Hematopoietic multipotent progenitor cell treated with erythropoietin and hydrocortisone succinate and interleukin-3 and kit ligand, for 15 days (in vitro differentiated cells): ENCODE measurements around the gene CNTNAP2.
"Not testable (repeated sequence)": the region's sequence is repeated elsewhere in the genome, so short reads cannot be mapped to it uniquely, and the experiment has no call there.

Source experiments
- DNase-seq: peaks from one replicate; pipeline ENCODE4 v3.0.0-alpha.2; 2015; ENCODE audit warnings: low spot score

Gene CNTNAP2

DNA sequence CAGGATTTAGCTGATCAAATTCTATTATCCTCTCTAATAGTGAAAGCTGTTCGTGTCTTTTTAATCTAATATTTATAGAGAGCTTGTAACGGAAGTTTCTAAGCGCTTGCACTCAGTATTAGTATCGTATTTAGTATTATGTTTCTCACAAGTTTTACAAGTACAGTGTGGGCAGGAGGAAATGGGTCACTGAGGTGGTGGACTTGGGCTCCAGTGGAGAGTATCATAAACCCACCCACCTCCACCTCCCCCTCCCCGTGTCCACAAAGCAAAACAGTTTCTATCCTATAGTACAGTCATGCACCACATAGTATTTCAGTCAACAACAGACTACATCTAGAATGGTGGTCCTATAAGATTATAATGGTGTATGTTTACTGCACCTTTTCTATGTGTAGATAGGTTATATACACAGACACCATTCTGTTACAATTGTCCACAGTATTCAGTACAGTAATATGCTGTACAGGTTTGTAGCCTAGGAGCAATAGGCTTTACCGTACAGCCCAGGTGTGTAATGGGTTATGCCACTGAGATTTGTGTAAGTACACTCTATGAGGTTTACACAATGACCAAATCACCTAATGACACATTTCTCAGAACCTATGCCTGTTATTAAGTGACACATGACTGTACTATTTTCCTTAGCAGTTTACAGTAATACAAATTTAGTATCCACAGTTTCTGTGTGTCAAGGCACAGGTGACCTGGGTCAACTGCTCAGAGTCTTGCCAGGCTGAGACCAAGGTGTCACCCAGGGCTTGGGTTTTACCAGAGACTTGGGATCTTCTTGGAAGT lies 1452.7 kb downstream of the CNTNAP2 start:
- no peak for DNase-seq

DNA sequence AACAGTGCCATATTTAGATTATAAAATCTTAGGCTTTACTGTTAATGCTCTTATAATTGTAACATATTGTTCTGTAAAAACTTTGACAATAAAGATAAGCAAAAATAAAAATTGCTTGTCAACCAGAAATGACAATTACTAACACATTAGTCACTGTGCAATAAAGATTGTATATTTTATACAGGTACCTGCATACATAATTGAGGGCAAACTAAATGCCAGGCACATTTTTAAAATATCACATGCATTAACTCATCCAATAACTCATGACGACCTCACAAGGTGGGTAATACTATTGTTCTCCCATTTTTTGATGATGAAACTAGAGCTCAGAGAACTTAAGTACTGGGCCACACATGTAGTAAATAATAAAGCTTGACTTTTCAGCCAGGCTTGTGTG lies 1453.8 kb downstream of the CNTNAP2 start:
- no peak for DNase-seq

DNA sequence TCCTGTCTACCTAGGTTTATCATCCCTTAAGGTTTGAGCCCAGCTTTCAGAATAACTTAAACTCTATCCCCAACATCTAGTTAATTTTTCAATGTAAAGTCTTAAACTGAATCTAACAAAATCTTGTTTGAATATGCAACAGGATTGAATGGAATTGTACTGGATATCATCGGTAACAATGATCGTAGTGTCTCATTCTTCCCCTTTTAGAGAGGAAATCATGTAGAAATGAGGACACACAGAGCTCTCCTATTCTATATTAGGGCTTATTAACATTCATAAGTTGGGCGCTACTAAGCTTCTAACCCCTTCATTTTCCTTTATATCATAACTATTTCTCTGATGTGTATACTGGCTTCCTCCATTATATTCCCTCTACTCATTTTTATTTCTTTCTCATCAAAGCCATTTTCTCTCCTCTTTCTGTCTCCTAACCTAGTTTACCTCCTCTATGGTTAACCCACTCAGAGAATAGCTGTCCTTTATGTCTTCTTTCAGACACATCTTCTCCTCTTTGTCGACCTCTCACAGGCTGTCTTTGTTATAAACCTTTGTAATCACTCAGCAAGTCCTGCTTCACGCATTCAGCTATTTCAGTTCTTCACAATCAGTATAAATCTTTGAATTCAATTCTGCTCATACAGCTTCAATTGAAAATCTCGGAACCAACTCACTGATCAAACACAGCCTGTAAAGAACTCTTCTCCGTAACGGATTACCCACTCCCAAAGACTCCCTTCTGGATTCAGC lies 1455.0 kb downstream of the CNTNAP2 start:
- DNase-seq, result no peak

DNA sequence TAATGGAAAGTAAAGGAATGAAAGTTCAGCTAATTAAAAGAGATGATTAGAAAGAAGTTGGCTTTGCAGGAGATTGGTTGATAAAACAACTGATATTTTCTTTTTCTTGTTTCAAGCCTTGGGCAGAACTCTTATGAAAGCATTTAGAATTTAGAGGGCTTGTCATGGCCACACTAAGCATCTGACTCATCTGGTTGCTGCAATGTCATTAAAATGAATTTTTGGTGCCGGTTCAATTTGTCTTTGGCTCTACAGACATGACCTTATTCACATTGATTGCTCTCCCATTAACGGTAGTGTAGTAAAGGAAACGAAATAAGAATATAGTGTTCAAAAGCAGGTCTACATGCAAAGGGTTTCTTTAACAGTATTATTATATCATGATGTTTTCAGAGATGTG lies 1461.6 kb downstream of the CNTNAP2 start:
- no peak for DNase-seq

DNA sequence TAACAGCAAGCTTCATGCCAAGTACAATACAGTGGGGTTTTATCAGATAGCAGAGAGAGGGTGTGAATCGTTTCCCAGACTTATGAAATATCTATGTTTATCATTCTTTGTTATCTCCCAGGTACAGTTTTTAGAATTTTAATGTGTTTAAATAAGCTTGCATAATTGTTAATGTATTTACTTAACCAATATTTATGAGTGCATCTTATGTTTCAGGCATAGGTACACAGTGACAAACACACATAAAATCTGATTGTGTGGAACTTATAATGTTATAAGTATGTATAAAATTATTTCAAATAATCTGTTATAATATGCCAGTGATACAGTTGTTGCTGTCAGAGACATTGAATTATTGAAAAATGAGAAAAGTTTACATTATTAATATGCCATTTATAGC lies 1462.5 kb downstream of the CNTNAP2 start:
- no peak for DNase-seq

DNA sequence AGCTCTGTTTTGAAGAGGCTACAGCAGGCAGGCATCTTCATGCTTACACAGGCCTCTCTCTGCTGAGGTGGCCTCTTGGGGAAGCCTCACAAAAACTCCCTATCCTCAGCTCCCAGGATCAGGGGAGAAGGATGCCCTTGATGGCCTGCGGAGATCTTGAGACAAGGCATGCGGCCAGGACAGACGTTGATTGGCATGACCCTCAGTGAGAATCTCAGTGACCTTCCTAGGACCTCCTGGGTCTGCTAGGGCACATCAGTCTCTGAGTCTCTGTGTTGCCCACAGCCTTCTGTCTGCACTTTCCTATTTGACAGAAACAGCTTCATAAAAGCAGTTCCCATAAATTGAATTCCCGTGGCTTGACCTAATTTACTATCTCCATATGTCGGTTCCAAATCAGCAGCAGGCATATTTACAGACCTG lies 1468.2 kb downstream of the CNTNAP2 start:
- DNase-seq, result no peak

DNA sequence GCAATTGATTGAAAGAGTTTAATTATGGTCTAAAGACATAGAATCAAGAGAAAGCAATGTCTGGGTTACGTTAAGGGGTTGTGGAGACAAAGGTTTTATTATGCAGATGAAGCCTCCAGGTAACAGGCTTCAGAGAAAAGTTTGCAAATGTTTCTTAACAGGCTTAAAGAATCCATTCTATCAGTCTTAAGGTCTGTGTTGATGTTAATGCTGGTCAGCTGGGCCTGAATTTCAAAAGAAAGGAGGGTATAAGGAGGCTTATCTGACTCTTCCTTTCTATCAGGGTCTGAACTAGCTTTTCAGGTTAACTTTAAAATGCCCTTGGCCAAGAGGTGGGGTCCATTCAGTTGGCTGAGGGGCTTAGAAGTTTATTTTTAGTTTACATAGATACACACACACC lies 1469.5 kb downstream of the CNTNAP2 start:
- DNase-seq, result no peak

DNA sequence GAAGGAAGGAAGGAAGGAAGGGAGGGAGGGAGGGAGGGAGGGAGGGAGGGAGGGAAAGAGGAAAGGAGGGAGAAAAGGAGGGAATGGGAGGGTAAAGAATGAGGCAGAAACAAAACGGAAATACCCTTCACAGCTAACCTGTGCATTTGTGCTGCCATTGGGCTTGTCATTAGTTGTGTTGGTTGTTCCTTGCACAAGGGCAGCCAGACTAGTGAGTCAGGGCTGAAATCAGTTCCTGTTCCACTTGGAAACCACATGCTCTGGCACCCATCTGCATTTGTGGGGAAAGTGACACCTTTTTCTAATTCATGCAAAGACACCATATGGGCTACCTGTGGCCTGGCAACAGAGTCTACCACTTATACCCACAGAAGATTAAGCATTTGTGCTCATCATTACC lies 1469.9 kb downstream of the CNTNAP2 start:
- no peak for DNase-seq

DNA sequence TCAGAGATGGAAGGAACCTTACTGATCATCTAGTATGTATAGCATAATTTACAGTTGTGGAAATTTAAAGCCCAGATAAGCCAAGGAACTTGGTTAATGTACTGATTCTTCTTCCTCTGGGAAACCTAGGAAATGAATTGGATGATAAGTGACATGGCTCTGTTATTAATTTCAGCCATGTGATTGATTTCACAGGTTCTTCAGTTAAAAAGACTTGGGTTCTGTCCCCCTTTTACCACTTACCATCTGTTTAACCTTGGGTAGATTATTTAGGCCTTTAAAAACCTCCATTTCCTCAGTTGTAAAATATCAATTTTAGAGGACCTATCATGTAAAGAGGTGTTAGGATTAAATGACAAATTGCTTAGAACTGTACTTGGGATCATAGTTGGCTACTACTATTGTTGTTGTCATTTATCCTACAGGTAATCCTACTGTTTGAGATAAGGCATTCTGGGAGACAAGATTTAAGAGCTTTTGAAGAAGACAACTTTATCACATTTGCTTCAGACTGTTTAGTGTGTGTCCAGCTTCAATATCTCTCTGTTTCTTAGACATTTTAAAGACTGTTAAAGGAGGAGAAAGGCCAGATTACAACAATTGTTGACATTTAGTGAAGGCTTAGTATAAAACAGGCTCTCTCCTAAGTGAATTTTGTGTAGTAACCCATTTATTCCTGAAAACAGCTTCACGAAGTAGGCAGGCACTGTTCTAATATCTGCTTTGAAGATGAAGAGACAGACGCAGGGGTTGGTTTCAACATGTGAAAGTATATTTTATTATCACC lies 1476.9 kb downstream of the CNTNAP2 start:
- no peak for DNase-seq

DNA sequence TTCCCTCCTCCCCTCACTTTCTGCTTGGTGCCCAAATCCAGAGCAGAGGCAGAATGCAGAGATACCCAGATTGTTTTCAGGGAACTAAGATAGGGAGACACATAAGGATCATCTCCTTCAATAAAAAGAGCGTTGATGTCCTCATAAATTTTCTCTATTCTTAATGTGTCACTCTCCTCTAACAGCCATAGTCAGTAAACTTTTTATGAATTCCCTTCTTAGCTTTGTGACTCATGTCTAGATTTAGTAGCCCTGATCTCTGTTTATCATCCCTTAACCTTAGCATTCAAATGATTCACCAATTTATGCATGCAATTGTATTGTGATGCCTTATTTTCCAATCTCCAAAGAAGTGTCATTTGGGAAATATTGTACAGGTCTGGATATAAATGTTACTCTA lies 1478.4 kb downstream of the CNTNAP2 start:
- no peak for DNase-seq

DNA sequence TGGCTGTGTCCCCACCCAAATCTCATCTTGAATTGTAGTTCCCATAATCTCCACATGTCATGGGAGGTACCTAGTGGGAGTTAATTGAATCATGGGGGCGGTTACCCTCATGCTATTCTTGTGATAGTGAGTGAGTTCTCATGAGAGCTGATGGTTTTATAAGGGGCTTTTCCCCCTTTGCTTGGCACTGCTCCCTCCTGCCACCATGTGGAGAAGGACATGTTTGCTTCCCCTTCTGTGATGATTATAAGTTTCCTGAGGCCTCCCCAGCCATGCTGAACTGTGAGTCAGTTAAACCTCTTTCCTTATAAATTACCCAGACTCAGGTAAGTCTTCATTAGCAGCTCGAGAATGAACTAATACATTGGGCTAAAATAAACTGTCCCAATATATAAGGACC lies 1482.1 kb downstream of the CNTNAP2 start:
- DNase-seq, result not testable (repeated sequence)

DNA sequence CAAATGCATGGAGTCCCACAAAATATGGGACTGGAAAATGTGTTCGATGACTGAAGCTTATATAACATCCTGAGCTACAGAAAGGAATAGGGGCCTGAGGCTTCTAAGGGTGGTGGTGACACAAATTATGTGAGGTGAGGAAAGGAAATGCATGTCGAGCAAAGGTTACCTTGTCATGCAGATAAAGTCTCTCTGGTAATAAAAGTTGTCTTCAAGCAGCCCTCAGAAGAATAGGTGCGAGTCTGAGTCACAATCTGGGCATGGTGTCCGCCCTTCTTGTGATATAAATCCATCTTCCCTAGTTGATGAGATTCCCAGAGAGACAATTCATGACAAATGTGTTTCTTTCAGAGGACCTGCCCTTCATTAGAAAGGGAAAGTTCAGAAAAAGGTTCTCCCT lies 1488.7 kb downstream of the CNTNAP2 start:
- no peak for DNase-seq

DNA sequence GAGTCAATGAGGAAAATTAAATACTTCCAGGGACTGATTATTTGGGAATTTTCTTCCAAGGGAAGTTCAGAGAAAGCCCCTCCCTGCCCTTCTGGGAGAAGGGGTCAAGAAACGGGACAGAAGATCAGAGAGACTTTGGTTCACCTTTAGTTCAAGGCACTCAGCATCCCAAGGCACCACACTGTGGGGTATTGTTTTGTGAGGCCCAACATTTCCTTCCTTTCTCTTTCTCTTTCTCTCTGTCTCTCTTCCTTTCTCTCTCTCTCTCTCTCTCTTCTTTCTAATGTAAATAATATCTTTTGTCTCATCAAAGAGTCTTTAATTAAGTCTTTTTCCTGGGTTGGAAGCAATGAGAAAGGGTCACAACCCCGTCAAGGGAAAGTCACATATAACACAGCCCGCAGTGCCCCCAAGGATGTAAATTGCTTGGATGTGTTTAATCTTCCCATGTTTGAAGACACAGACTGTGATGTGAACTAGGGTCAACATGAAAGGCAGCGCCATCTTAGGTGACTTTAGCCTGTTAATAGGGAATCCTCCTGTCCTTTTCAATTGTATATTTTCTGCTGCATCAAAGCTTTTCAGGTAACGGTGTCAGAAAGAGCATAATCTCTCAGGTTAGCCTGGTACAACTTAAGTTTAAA lies 1490.7 kb downstream of the CNTNAP2 start:
- no peak for DNase-seq

DNA sequence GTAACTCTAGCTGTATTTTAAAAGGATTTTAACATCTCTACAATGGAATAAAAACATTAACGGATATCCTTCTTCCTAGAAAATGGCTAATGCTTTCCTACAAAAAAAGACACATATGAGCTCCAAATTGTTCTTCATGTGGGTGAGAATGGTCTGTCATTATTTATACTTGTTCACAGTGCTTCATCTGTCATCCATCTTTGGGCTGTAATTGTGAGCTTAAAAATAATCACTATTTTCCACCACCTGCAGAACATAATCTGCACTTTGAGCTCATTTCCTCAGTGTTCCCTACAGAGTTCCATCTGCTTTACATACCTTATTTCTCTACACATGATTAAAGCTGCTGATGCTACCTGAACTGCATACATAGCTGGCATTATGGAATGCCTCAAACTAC lies 1494.8 kb downstream of the CNTNAP2 start:
- DNase-seq, result no peak

DNA sequence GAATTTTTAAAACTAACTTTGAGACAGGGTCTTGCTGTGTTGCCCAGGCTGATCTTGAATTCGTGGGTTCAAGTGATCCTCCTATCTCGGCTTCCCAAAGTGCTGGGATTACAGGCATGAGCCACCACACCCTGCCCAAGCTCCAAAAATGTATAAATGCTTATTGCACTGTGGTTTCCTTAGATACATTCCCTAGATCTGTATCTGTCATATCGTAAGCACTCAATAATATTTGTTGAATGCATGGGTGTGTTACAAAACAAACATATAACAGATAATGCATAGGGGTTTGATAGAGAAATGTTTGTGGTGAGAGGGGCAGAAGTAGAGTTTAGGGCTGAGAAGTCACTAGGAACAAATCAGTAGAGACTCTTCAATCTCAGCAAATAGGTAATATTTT lies 1518.7 kb downstream of the CNTNAP2 start:
- no peak for DNase-seq

DNA sequence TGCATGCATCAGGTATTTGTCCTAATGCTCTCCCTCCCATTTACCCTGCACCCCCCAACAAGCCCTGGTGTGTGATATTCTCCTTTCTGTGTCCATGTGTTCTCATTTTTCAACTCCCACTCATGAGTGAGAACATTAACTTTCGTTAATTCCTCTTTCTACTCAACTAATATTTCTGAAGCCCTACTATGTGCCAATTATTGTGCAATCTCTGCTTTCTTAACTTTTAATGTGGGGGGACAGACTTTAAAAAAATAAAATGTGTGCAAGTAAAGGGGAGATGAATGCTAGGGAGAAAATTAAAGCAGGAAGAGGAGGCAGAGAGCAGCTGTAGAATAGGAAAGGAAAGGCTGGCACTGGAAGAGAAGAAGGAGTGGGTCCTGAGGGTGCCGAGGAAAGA lies 1520.0 kb downstream of the CNTNAP2 start:
- no peak for DNase-seq

DNA sequence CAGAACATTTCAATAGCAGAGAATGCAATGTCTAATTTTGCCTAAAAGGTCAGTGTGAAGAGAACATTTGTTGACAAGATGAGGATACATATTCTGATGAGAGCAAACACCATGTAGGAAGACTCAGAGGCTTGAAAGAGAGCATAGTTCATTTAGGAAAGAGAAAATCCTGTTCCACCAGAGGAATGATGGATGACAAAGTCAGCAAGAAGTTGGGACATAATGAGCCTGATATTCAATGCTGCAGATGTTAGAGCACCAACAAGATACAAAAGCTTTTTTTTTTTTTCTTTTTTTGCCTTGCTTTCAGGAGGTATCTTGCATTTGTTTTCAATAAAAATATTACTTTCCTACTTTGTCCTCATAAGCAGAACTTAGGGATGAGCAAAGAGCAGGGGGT lies 1522.0 kb downstream of the CNTNAP2 start:
- no peak for DNase-seq

DNA sequence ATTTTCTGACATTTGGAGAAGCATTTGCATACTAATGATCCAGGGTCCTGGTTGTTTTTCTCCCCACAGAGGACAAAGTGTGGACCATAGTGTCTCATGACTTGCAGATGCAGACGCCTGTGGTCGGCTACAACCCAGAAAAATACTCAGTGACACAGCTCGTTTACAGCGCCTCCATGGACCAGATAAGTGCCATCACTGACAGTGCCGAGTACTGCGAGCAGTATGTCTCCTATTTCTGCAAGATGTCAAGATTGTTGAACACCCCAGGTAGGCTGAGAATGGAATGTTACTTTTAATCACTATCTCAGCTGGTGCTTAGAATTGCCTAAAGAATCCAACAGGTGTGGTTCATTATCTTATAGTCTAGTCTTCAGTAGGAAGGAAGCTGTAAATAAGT lies 1522.4 kb downstream of the CNTNAP2 start:
- DNase-seq, result no peak

DNA sequence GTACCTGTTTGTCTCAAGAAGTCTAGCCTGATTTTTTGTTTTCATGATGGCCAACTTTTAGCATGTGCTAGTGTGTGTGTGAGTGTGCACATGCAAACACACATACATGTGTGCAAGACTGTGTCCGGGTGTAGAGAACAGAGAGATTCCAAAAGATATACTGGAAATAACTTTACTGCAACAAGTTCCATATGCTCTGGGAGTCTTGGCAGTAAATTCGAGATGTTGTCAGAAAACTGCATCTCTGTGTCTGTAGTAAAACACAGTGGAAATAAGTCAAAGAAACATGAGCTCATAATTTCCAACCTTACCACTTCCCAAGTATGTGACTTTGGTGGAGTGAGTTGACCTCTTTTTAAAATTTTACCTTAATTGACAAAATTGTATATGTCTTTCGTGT lies 1523.2 kb downstream of the CNTNAP2 start:
- DNase-seq, result no peak

DNA sequence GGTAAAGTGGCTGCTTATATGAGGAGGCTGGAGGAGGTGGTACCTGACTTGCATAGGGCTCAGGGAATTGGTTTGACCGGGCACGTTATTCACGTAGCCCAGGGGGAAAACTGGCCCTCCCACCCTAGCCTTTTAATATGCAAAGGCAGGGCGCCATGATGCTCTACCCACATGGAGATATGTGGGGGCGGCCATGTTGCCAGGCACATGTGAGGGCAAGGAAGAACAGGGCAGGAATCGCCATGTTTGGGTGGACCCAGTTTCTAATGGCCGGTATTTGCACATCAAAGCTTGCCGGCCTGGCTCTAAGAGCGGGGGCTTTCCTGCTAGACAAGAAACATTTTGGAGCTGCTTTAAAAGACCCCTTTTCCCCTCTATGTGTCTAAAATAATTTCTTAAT lies 1524.2 kb downstream of the CNTNAP2 start:
- DNase-seq, result no peak

DNA sequence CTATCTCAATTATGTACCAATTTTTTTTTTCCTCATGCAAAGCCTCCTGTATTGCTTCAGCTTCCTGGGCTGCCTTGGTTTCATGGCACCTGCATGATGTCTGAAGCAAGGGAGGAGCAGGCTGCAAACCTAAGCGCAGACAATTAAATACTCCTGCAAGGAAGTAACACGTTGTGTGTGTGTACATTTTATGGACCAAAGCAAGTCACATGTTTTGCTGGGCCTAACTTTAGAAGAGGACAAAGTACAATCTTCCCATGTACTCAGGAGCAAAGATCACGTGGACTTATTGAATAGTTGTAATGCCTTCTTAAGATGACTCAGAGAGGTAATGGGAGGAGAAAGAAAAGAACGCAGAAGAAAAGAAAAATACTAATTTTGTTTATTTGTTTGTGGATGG lies 1530.0 kb downstream of the CNTNAP2 start:
- DNase-seq, result no peak

DNA sequence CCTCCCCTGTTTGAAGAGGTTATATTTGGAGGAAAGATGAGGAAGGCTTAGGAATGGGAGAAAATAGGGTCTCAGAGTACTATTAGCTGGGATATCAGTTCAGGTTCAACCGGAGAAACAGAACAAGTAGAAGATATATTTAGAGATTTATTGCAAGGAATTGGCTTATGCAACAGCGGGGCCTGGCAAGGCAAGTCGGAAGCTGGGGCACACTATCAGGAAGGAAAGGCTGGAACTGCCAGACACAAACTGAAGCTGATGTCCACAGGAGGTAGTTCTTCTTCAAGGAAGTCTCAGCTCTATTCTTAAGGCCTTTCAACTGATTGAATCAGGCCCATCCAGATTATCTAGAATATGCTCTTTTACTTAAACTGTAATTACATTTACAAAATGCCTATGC lies 1534.4 kb downstream of the CNTNAP2 start:
- no peak for DNase-seq
